Breast epithelium (tissue), 4 donors: ENCODE results near the gene FAM111A. TPM values are rescaled to one million over a fixed set of nuclear protein-coding genes. Genes with fewer than 3 reads are reported as not detected.

Experiments used
- DNase-seq, 2 donors: peaks; one replicate each; pipeline ENCODE4 v3.0.0-alpha.2; 2019; ENCODE audit warnings: low spot score in 2 of 2
- H3K27ac ChIP-seq, 2 donors: fragments of 200-600 bp; sonication (generic) in 1 of 2; one replicate each; pipeline ENCODE4 v1.5.1; 2016 to 2019; ENCODE audit warnings: mild to moderate bottlenecking in 1 of 2
- H3K27me3 ChIP-seq, 2 donors: fragments of 200-600 bp; sonication (generic) in 1 of 2; one replicate each; pipeline versions ENCODE4 v1.5.1 to v1.6.0; 2017 to 2019; ENCODE audit warnings: control low read depth in 1 of 2, mild to moderate bottlenecking in 1 of 2
- H3K36me3 ChIP-seq: fragments of 200-600 bp; one replicate; pipeline ENCODE4 v1.5.1; 2019
- H3K4me1 ChIP-seq, 2 donors: fragments of 200-600 bp; sonication (generic); one replicate each; pipeline ENCODE4 v1.5.1; 2016 to 2019; ENCODE audit warnings: control low read depth in 1 of 2
- H3K4me3 ChIP-seq, 3 donors: fragments of 200-600 bp; sonication (generic); 1 replicate in 2 of 3; 2 replicates in 1 of 3; pipeline ENCODE4 v1.5.1; 2016 to 2019; ENCODE audit warnings: mild to moderate bottlenecking in 3 of 3, moderate library complexity in 2 of 3
- H3K9me3 ChIP-seq, 2 donors: fragments of 200-600 bp; sonication (generic) in 1 of 2; one replicate each; pipeline ENCODE4 v1.5.1; 2016 to 2019; ENCODE audit warnings: control low read depth in 1 of 2
- POLR2A ChIP-seq: fragments of 450-650 bp; IDR thresholded peaks from one replicate; pipeline ENCODE4 v1.6.1; 2016; ENCODE audit warnings: antibody characterized with exemption, mild to moderate bottlenecking, moderate library complexity
- POLR2AphosphoS5 ChIP-seq, 3 donors: sonication (generic); formaldehyde crosslinking; IDR thresholded peaks; one replicate each; pipeline ENCODE4 v1.6.1; 2017; ENCODE audit warnings: antibody characterized with exemption in 3 of 3
- intact Hi-C: fragments of 100-400 bp; cut with DNase I; formaldehyde crosslinking; loops from one replicate; pipeline ENCODE4 v1.15.1; 2023; ENCODE audit warnings: low total_unique reads
- total RNA-seq, 3 donors: library from RNA; depleted of rRNA; stranded (reverse); fragments of >200 nt; gene quantifications; one replicate each; pipeline ENCODE4 v1.1.0, GENCODE V29; 2016
- TF ChIP-seq, protein P1 (sequence below), 3 donors: fragments of 450-650 bp; IDR thresholded peaks; one replicate each; pipeline ENCODE4 v1.5.1; 2016 to 2017; ENCODE audit warnings: antibody characterized with exemption in 3 of 3, mild to moderate bottlenecking in 3 of 3, moderate library complexity in 3 of 3

FAM111A gene
- total RNA-seq, 3 donors from 2014 or later = 37.0 to 48.0 (median 44.6) TPM

DNA sequence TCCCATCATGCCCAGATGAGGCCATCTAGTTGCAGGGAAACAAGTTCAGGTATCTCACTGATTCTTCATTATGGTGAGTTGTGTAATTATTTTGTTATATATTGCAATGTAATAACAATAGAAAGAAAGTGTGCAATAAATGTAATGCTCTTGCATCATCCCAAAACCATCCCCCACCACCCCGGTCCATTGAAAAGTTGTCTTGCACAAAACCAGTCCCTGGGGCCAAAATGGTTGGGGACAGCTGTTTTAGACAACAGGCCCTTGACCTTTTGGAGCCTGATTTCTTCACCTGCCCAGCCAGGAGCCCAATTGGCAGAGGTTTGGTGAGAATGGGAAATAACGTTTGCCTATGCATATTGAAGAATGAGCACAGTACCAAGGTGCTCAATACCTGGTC lies 54.1 kb downstream of the FAM111A start:
- H3K27ac ChIP-seq = no peak overlapping the region
- no peaks in the 10 kb centered on the region for H3K9me3 ChIP-seq
- H3K4me1 ChIP-seq = no peaks in the 10 kb centered on the region
- DNase-seq = no peak
- intact Hi-C loops = no loop called here
- H3K36me3 ChIP-seq = no peaks in the 10 kb centered on the region
- H3K4me3 ChIP-seq = no peak overlapping the region
- TF ChIP-seq POLR2AphosphoS5 (IDR thresholded peaks at IDR 0.05) = no peak
- TF ChIP-seq, protein P1, sequence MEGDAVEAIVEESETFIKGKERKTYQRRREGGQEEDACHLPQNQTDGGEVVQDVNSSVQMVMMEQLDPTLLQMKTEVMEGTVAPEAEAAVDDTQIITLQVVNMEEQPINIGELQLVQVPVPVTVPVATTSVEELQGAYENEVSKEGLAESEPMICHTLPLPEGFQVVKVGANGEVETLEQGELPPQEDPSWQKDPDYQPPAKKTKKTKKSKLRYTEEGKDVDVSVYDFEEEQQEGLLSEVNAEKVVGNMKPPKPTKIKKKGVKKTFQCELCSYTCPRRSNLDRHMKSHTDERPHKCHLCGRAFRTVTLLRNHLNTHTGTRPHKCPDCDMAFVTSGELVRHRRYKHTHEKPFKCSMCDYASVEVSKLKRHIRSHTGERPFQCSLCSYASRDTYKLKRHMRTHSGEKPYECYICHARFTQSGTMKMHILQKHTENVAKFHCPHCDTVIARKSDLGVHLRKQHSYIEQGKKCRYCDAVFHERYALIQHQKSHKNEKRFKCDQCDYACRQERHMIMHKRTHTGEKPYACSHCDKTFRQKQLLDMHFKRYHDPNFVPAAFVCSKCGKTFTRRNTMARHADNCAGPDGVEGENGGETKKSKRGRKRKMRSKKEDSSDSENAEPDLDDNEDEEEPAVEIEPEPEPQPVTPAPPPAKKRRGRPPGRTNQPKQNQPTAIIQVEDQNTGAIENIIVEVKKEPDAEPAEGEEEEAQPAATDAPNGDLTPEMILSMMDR (IDR thresholded peaks at IDR 0.05) = no peak
- no peak for TF ChIP-seq POLR2A
- H3K27me3 ChIP-seq = no peaks in the 10 kb centered on the region

DNA sequence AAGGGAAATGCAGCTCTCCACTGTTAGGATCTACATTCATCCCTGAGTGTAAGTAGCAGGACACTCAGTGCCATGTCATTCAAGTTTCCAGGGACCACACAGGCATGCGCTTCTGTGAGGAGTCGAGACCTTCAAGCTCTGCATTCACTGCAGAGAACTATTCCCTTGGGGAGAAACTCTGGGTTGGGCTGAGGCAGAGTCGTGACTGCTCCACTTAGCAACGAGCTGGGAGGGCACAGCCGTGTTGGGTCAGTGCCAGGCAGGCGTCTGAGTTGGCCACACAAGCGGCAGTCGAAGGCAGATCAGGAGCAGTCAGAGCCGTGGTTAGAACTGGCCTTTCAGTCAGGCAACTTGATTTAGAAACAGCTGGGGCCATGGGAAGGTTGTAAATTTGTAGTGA lies 55.3 kb downstream of the FAM111A start:
- Histone ChIP-seq H3K4me1 (no peaks in the 10 kb centered on the region), H3K4me3 (no peak overlapping the region), H3K36me3 (no peaks in the 10 kb centered on the region), H3K27me3 (no peaks in the 10 kb centered on the region), H3K9me3 (no peaks in the 10 kb centered on the region), H3K27ac (no peak overlapping the region)
- intact Hi-C loops = no loop called here
- no peak for TF ChIP-seq POLR2AphosphoS5 (IDR thresholded peaks at IDR 0.05)
- TF ChIP-seq, protein P1 (IDR thresholded peaks at IDR 0.05) = no peak
- no peak for TF ChIP-seq POLR2A
- no peak for DNase-seq

DNA sequence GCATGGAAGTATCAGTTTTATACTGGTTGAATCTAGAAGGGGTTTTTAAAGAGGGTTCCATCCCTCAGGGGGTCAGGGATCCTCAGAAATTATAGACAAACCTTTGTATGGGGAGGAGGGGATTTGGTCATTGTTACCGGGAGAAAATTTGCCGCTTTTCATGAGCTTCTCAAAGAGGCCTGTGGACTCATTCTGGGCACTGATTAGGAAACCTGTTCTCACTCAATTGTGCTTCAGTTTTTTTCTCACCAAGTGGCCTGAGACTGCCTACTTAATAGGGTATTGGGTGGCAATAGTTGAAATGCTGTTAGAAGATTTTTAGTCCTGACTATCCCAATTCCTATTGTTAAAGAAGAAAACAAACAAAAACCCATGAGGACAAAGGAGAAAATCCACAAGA lies 56.1 kb downstream of the FAM111A start:
- Histone ChIP-seq H3K27me3 (no peaks in the 10 kb centered on the region), H3K4me3 (no peak overlapping the region), H3K27ac (no peak overlapping the region), H3K36me3 (no peaks in the 10 kb centered on the region), H3K4me1 (no peaks in the 10 kb centered on the region), H3K9me3 (no peaks in the 10 kb centered on the region)
- no peak for DNase-seq
- TF ChIP-seq POLR2A (no peak), POLR2AphosphoS5 (IDR thresholded peaks at IDR 0.05) (no peak)
- TF ChIP-seq, protein P1 (IDR thresholded peaks at IDR 0.05) = no peak
- intact Hi-C loops = no loop called here

DNA sequence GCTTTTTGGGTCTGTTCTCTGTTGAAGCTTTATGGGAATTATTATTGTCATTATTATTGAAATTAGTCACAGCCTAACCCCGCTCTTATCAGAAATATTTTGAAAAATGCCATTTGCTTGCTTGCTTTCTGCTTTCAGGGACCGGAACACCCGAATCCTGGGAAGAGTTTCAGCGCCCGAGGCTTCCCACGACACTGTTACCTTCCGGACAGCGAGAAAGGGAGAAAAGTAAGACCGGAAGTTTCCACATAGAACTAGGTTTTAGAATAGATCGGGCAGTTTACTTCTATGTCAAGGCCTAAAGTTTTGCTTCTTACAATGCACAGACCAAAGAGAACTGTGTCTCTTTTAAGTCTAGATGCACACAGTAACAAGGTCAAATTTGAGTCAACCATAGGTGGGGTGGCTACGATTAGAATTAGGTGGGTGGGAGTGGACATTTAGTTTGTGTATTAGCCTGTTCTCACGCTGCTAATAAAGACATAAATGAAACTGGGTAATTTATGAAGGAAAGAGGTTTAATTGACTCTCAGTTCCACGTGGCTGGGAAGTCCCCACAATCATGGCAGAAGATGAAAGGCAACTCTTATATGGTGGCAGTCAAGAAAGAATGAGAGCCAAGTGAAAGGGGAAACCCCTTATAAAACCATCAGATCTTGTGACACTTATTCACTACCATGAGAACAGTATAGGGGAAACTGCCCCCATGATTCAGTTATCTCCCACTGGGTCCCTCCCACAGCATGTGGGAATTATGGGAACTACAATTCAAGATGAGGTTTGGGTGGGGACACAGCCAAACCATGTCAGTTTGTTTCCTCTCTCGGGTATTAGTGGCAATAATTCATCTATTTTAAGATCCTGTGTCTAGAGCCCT lies 57.1 kb downstream of the FAM111A start:
- Histone ChIP-seq H3K27me3 (no peaks in the 10 kb centered on the region), H3K9me3 (no peaks in the 10 kb centered on the region), H3K27ac (no peak overlapping the region), H3K36me3 (no peaks in the 10 kb centered on the region), H3K4me1 (no peaks in the 10 kb centered on the region), H3K4me3 (no peak overlapping the region)
- TF ChIP-seq, protein P1 (IDR thresholded peaks at IDR 0.05) = no peak
- TF ChIP-seq POLR2AphosphoS5 (IDR thresholded peaks at IDR 0.05) = no peak
- TF ChIP-seq POLR2A = no peak
- intact Hi-C loops = no loop called here
- no peak for DNase-seq

DNA sequence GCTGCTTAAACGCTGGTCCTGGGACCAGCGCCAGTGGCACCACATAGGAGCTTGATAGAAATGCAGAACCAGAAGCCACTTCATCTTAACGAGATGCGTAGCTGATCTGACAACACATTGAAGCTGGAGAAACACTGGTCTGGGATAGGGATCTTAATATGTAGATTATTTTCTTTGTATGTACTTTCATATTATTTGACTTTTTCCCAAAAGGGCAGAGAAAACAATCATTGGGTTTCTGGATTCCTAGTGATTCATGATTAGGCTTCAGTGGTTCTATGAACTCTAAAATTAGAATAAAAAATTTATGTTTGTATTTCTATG lies 57.7 kb downstream of the FAM111A start:
- DNase-seq = no peak
- no peaks in the 10 kb centered on the region for H3K4me1 ChIP-seq
- no peaks in the 10 kb centered on the region for H3K9me3 ChIP-seq
- no peak overlapping the region for H3K4me3 ChIP-seq
- peaks cover 4% of the 10 kb centered on the region for H3K36me3 ChIP-seq
- intact Hi-C loops = no loop called here
- H3K27ac ChIP-seq = no peak overlapping the region
- H3K27me3 ChIP-seq = no peaks in the 10 kb centered on the region
- TF ChIP-seq POLR2A = no peak
- TF ChIP-seq POLR2AphosphoS5 (IDR thresholded peaks at IDR 0.05) = no peak
- TF ChIP-seq, protein P1 (IDR thresholded peaks at IDR 0.05) = no peak
